Gastrocnemius medialis (tissue), 4 donors: ENCODE measurements around the gene CFC1B.
"Not testable (repeated sequence)": the region's sequence is repeated elsewhere in the genome, so short reads cannot be mapped to it uniquely, and the experiment has no call there.

ENCODE experiments used
- POLR2A ChIP-seq, 2 donors: fragments of 450-650 bp; IDR thresholded peaks; one replicate each; pipeline ENCODE4 v1.6.1; 2017; ENCODE audit warnings: antibody characterized with exemption in 2 of 2, mild to moderate bottlenecking in 2 of 2, moderate library complexity in 2 of 2
- TF ChIP-seq, protein P1 (sequence below), 5 experiments: fragments of 450-650 bp in 3 of 5; fragments of 200-600 bp in 2 of 5; sonication (generic) in 2 of 5; IDR thresholded peaks in 4 of 5; conservative IDR thresholded peaks in 1 of 5; 1 replicate in 4 of 5; 2 replicates in 1 of 5; pipeline ENCODE4 v1.5.1; 2016 to 2019; ENCODE audit warnings: antibody characterized with exemption in 5 of 5, mild to moderate bottlenecking in 3 of 5, moderate library complexity in 3 of 5

- TF ChIP-seq, protein P1, sequence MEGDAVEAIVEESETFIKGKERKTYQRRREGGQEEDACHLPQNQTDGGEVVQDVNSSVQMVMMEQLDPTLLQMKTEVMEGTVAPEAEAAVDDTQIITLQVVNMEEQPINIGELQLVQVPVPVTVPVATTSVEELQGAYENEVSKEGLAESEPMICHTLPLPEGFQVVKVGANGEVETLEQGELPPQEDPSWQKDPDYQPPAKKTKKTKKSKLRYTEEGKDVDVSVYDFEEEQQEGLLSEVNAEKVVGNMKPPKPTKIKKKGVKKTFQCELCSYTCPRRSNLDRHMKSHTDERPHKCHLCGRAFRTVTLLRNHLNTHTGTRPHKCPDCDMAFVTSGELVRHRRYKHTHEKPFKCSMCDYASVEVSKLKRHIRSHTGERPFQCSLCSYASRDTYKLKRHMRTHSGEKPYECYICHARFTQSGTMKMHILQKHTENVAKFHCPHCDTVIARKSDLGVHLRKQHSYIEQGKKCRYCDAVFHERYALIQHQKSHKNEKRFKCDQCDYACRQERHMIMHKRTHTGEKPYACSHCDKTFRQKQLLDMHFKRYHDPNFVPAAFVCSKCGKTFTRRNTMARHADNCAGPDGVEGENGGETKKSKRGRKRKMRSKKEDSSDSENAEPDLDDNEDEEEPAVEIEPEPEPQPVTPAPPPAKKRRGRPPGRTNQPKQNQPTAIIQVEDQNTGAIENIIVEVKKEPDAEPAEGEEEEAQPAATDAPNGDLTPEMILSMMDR (IDR thresholded peaks at IDR 0.05 in 4 of 5, conservative IDR thresholded peaks at IDR 0.05 in 1 of 5), result not testable (repeated sequence)
- TF ChIP-seq POLR2A (IDR thresholded peaks at IDR 0.05), result not testable (repeated sequence)
Observed at GRCh38 chr2:130571929-130572328, 50.9 kb downstream of the CFC1B start.
